Type B pancreatic cell (in vitro differentiated cells): ENCODE data around the gene AP4B1. TPM values are rescaled to one million over a fixed set of nuclear protein-coding genes. Genes with fewer than 3 reads are reported as not detected.
A peak's percentile ranks its signal among the peaks of the same experiment; 100 is the strongest.

ENCODE experiments used
- DNase-seq: peaks from one replicate; pipeline ENCODE4 v3.0.0; 2021; ENCODE audit warnings: mixed read lengths; ENCODE audit not compliant: unreplicated experiment; ENCODE audit errors: extremely low spot score
- H3K27ac Mint-ChIP-seq: 2 replicates; pipeline ENCODE4 v1.8.0; 2021; ENCODE audit warnings: mild to moderate bottlenecking, mixed read lengths
- H3K27me3 Mint-ChIP-seq: 2 replicates; pipeline ENCODE4 v1.8.0; 2021; ENCODE audit warnings: mixed read lengths
- H3K36me3 Mint-ChIP-seq: 2 replicates; pipeline ENCODE4 v1.8.0; 2021; ENCODE audit warnings: mixed read lengths
- H3K4me1 Mint-ChIP-seq: one replicate; pipeline ENCODE4 v1.8.0; 2021; ENCODE audit warnings: mixed read lengths; ENCODE audit not compliant: unreplicated experiment
- H3K4me3 Mint-ChIP-seq: 2 replicates; pipeline ENCODE4 v1.8.0; 2021; ENCODE audit warnings: mild to moderate bottlenecking, mixed read lengths
- H3K9me3 Mint-ChIP-seq: 2 replicates; pipeline ENCODE4 v1.8.0; 2021; ENCODE audit warnings: mixed read lengths
- CTCF ChIP-seq: fragments of 200-600 bp; sonication (generic); conservative IDR thresholded peaks from 2 replicates; pipeline ENCODE4 v1.5.0; 2021; ENCODE audit warnings: antibody characterized with exemption, mild to moderate bottlenecking
- total RNA-seq: library from RNA; stranded (reverse); gene quantifications from 2 replicates; pipeline ENCODE4 v1.2.1, GENCODE V29; 2021; ENCODE audit warnings: low replicate concordance

AP4B1 gene
- total RNA-seq, 1 donor from 2014 or later = 22.4 TPM

DNA sequence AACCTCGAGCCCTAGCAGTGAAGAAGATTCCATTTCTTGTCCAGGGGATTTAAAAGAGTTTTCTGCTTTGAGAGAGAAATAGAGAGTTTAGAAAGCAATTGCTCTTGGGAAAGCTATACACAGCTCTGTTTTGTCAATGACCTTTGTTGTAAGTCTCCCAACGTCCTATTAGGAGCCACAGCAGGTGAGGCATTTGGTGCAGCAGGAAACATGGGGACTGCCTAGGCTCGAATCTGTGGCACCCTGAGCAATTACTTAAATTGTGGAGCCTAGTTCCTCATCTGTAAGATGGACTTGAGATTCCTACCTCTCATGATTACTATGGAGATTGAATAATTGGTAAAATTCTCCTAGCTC lies 8.7 kb upstream of the AP4B1 start:
- no peak for TF ChIP-seq CTCF
- Mint-ChIP-seq H3K4me3 (no peak overlapping the region), H3K9me3 (no peaks in the 10 kb centered on the region), H3K4me1 (no peaks in the 10 kb centered on the region), H3K27ac (no peak overlapping the region), H3K36me3 (peaks cover 13% of the 10 kb centered on the region), H3K27me3 (no peaks in the 10 kb centered on the region)
- DNase-seq = no peak

- Mint-ChIP-seq H3K9me3 (no peaks in the 10 kb centered on the region), H3K27ac (no peak overlapping the region), H3K36me3 (peaks cover 13% of the 10 kb centered on the region), H3K4me3 (no peak overlapping the region), H3K4me1 (no peaks in the 10 kb centered on the region), H3K27me3 (no peaks in the 10 kb centered on the region)
- TF ChIP-seq CTCF = no peak
- DNase-seq = no peak
Measured at GRCh38 chr1:113912594-113913311, 8.2 kb upstream of the AP4B1 start.

GRCh38 chr1:113905435-113905861 lies 849 bp upstream of the AP4B1 start:
- Mint-ChIP-seq H3K27ac (peak overlapping the region; percentile 98), H3K27me3 (no peaks in the 10 kb centered on the region), H3K4me1 (peaks cover 3% of the 10 kb centered on the region), H3K36me3 (peaks cover 4% of the 10 kb centered on the region), H3K9me3 (no peaks in the 10 kb centered on the region), H3K4me3 (peak overlapping the region; percentile 98)
- TF ChIP-seq CTCF = no peak
- DNase-seq = no peak

DNA sequence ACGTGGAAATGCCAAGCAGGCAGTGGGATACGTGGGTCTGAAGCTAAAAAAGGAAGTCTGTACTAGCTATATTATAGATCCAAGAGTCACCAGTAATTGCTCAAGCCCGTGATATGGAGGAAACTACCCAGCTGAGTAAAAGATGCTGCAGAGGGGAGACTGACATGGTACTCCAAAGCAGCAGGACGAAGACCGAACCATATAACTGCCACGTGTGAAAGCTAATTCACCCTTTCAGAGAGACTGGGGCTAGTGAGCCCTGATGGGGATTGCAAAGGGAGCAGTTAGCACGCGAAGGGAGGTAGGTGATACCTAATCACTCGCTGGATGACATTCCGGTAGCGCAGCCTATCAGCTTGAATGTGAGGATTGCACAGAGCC lies 316 bp downstream of the AP4B1 start:
- H3K36me3 Mint-ChIP-seq = peaks cover 13% of the 10 kb centered on the region
- H3K4me3 Mint-ChIP-seq = peak overlapping the region; percentile 98
- no peaks in the 10 kb centered on the region for H3K9me3 Mint-ChIP-seq
- H3K27ac Mint-ChIP-seq = peak overlapping the region; percentile 98
- H3K4me1 Mint-ChIP-seq = peaks cover 3% of the 10 kb centered on the region
- DNase-seq = no peak
- no peaks in the 10 kb centered on the region for H3K27me3 Mint-ChIP-seq
- no peak for TF ChIP-seq CTCF

- no peaks in the 10 kb centered on the region for H3K9me3 Mint-ChIP-seq
- H3K36me3 Mint-ChIP-seq = peaks cover 13% of the 10 kb centered on the region
- no peaks in the 10 kb centered on the region for H3K27me3 Mint-ChIP-seq
- H3K4me3 Mint-ChIP-seq = peak overlapping the region; percentile 98
- DNase-seq = no peak
- peaks cover 3% of the 10 kb centered on the region for H3K4me1 Mint-ChIP-seq
- peak overlapping the region; percentile 98 for H3K27ac Mint-ChIP-seq
- no peak for TF ChIP-seq CTCF
Measured at GRCh38 chr1:113903501-113904292, 902 bp downstream of the AP4B1 start.
